ENCODE measurements around the gene STON1.

The STON1 gene

DNA sequence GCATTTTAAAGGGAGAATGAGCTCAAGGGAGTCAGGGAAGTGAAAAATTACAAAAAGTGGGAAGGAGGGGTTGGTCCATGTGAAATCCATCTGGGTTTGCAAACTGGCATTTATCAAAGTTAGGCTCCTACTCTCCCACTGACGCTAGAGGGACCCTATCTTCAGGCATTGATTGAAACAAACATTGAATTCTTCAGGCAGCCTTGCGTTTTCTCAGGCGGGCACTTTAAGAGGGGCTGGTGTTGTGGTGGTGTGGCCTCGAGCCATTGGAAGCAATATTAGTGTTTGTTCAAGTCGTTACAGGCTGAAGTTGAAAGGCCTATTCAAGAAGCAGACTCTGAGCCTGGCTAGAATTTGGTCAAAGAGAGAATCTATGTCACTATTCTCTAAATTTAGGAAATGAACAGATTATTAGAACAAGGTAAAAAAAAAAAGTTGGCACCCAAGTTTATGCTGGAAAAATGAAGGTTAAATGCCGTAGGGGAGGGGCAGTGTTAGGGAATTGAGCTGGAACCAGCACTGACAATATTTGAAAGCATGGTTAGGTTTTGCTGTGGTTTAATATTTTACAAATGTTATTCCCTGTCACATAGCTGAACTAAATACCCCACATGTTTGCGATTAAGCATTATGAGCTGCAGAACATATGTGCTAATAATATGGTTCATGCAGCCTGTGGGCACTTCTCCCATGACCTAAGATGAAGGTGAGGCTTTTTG, 36.8 kb downstream of the STON1 start:
- Histone ChIP-seq H3K27me3 (ENCODE audit: insufficient read depth, low read length) (no peaks in the 10 kb centered on the region), H2AFZ (ENCODE audit: low read depth, low read length) (no peak overlapping the region), H3K9me3 (ENCODE audit: low read length) (peaks cover 5% of the 10 kb centered on the region), H3K36me3 (ENCODE audit: insufficient read depth, low read length) (no peaks in the 10 kb centered on the region), H3K4me1 (ENCODE audit: insufficient read depth, low read length) (peaks cover 4% of the 10 kb centered on the region), H3K4me3 (ENCODE audit: low read length) (no peak overlapping the region)

DNA sequence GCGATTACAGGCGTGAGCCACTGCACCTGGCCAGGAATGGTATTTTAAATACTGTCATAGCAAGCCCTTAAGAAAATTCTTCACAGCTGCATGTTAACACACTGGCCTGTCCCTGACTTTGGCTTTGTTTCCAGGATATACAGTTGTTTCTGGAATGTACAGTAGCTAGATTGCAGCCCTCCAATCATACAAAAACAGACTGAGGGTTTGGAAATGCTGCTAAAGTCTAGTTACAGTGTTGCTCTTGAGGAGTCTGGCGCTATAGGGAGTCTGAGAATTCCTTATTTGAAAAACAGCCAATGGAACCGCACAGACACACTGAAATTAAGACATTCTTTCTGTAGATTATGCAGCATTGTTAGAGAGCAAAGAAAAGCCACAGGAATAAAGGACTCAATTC, 37.7 kb downstream of the STON1 start:
- Histone ChIP-seq H3K36me3 (ENCODE audit: insufficient read depth, low read length) (no peaks in the 10 kb centered on the region), H3K9me3 (ENCODE audit: low read length) (peaks cover 5% of the 10 kb centered on the region), H3K4me3 (ENCODE audit: low read length) (no peak overlapping the region), H3K4me1 (ENCODE audit: insufficient read depth, low read length) (peaks cover 12% of the 10 kb centered on the region), H2AFZ (ENCODE audit: low read depth, low read length) (no peak overlapping the region), H3K27me3 (ENCODE audit: insufficient read depth, low read length) (no peaks in the 10 kb centered on the region)

- Histone ChIP-seq H3K4me1 (ENCODE audit: insufficient read depth, low read length) (peaks cover 20% of the 10 kb centered on the region), H3K9me3 (ENCODE audit: low read length) (no peaks in the 10 kb centered on the region), H3K4me3 (ENCODE audit: low read length) (no peak overlapping the region), H3K36me3 (ENCODE audit: insufficient read depth, low read length) (no peaks in the 10 kb centered on the region), H3K27me3 (ENCODE audit: insufficient read depth, low read length) (no peaks in the 10 kb centered on the region), H2AFZ (ENCODE audit: low read depth, low read length) (no peak overlapping the region)
Observed at GRCh38 chr2:48568547-48568946, 38.6 kb downstream of the STON1 start.

GRCh38 chr2:48569433-48569832, 39.5 kb downstream of the STON1 start:
- Histone ChIP-seq H3K27me3 (ENCODE audit: insufficient read depth, low read length) (no peaks in the 10 kb centered on the region), H3K36me3 (ENCODE audit: insufficient read depth, low read length) (no peaks in the 10 kb centered on the region), H3K4me3 (ENCODE audit: low read length) (no peak overlapping the region), H2AFZ (ENCODE audit: low read depth, low read length) (no peak overlapping the region), H3K4me1 (ENCODE audit: insufficient read depth, low read length) (peaks cover 20% of the 10 kb centered on the region), H3K9me3 (ENCODE audit: low read length) (no peaks in the 10 kb centered on the region)

- no peaks in the 10 kb centered on the region for H3K27me3 ChIP-seq (ENCODE audit: insufficient read depth, low read length)
Observed at GRCh38 chr2:48572816-48573215, 42.9 kb downstream of the STON1 start.

GRCh38 chr2:48574353-48575287, 44.7 kb downstream of the STON1 start:
- Histone ChIP-seq H2AFZ (ENCODE audit: low read depth, low read length) (no peak overlapping the region), H3K4me1 (ENCODE audit: insufficient read depth, low read length) (peaks cover 16% of the 10 kb centered on the region), H3K36me3 (ENCODE audit: insufficient read depth, low read length) (no peaks in the 10 kb centered on the region)

More at GRCh38 chr2:48572816-48573215, 42.9 kb downstream of the STON1 start:
- peaks cover 17% of the 10 kb centered on the region for H3K4me1 ChIP-seq (ENCODE audit: insufficient read depth, low read length)
- no peak overlapping the region for H3K4me3 ChIP-seq (ENCODE audit: low read length)
- no peaks in the 10 kb centered on the region for H3K9me3 ChIP-seq (ENCODE audit: low read length)
- no peaks in the 10 kb centered on the region for H3K36me3 ChIP-seq (ENCODE audit: insufficient read depth, low read length)
- no peak overlapping the region for H2AFZ ChIP-seq (ENCODE audit: low read depth, low read length)

DNA sequence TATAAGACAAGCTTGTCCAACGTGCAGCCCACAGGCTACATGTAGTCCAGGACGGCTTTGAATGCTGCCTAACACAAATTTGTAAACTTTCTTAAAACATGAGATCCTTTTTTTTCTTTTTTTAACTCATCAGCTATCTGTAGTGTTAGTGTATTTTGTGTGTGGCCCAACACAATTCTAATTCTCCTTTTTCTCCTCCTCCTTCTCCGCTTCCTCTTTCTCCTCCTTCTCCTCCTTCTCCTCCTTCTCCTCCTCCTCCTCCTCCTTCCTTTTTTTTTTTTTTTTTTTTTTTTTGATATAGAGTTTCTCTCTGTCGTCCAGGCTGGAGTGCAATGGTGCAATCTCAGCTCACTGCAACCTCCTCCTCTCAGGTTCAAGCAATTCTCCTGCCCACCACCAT, 48.4 kb downstream of the STON1 start:
- Histone ChIP-seq H2AFZ (ENCODE audit: low read depth, low read length) (no peak overlapping the region), H3K4me3 (ENCODE audit: low read length) (no peak overlapping the region), H3K27me3 (ENCODE audit: insufficient read depth, low read length) (no peaks in the 10 kb centered on the region), H3K4me1 (ENCODE audit: insufficient read depth, low read length) (peaks cover 2% of the 10 kb centered on the region), H3K36me3 (ENCODE audit: insufficient read depth, low read length) (peaks cover 13% of the 10 kb centered on the region), H3K9me3 (ENCODE audit: low read length) (peaks cover 7% of the 10 kb centered on the region)

More at GRCh38 chr2:48574353-48575287, 44.7 kb downstream of the STON1 start:
- H3K27me3 ChIP-seq (ENCODE audit: insufficient read depth, low read length): no peaks in the 10 kb centered on the region
- peaks cover 2% of the 10 kb centered on the region for H3K9me3 ChIP-seq (ENCODE audit: low read length)
- no peak overlapping the region for H3K4me3 ChIP-seq (ENCODE audit: low read length)

GRCh38 chr2:48583961-48584360, 54.0 kb downstream of the STON1 start:
- peaks cover 29% of the 10 kb centered on the region for H3K4me1 ChIP-seq (ENCODE audit: insufficient read depth, low read length)
- H2AFZ ChIP-seq (ENCODE audit: low read depth, low read length): no peak overlapping the region
- peaks cover 12% of the 10 kb centered on the region for H3K9me3 ChIP-seq (ENCODE audit: low read length)
- H3K27me3 ChIP-seq (ENCODE audit: insufficient read depth, low read length): no peaks in the 10 kb centered on the region
- H3K4me3 ChIP-seq (ENCODE audit: low read length): no peak overlapping the region
- peaks cover 13% of the 10 kb centered on the region for H3K36me3 ChIP-seq (ENCODE audit: insufficient read depth, low read length)

GRCh38 chr2:48584551-48584950, 54.6 kb downstream of the STON1 start:
- no peaks in the 10 kb centered on the region for H3K27me3 ChIP-seq (ENCODE audit: insufficient read depth, low read length)
- peaks cover 12% of the 10 kb centered on the region for H3K9me3 ChIP-seq (ENCODE audit: low read length)
- peaks cover 13% of the 10 kb centered on the region for H3K36me3 ChIP-seq (ENCODE audit: insufficient read depth, low read length)

DNA sequence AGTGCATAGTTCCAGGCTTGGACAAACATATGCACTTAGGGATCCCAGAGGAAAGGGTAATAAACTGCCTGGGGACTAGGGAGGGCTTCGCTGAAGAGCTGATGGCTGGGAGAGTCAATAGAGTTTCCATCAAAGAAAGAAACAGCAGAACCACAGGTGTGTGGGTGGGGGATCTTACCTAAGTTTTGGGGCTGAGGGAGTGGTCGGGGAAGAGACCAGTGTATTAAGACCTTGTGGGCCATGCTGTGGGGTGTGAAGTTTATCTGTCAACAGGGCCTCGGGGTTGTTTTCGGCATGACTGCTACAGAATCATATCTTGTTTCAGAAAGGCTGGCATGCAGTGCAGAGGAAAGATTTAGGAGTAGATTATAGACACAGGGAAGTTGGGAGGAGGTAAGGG, 56.5 kb downstream of the STON1 start:
- peaks cover 12% of the 10 kb centered on the region for H3K9me3 ChIP-seq (ENCODE audit: low read length)
- H3K27me3 ChIP-seq (ENCODE audit: insufficient read depth, low read length): no peaks in the 10 kb centered on the region
- H2AFZ ChIP-seq (ENCODE audit: low read depth, low read length): no peak overlapping the region
- H3K36me3 ChIP-seq (ENCODE audit: insufficient read depth, low read length): peaks cover 2% of the 10 kb centered on the region
- peaks cover 30% of the 10 kb centered on the region for H3K4me1 ChIP-seq (ENCODE audit: insufficient read depth, low read length)
- no peak overlapping the region for H3K4me3 ChIP-seq (ENCODE audit: low read length)

More at GRCh38 chr2:48584551-48584950, 54.6 kb downstream of the STON1 start:
- Histone ChIP-seq H2AFZ (ENCODE audit: low read depth, low read length) (no peak overlapping the region), H3K4me1 (ENCODE audit: insufficient read depth, low read length) (peaks cover 30% of the 10 kb centered on the region), H3K4me3 (ENCODE audit: low read length) (no peak overlapping the region)

DNA sequence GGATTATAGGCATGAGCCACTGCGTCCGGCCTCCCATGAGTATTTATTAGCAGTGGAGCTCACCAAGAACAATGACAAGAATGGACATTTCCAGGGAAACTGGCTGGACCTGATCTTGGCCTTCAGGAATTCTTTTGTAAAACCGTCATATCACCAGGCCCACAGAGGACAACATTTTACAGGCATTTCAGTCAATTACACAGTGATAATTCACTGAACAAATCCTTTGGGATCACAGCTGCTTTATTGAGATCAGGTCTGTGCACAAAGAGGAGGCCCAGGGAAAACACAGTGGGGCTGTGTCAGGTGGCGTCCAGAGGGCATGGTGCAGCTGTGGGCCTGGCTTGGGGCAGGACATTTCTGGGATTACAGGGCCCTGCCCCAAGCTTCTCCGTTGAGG, 57.6 kb downstream of the STON1 start:
- no peak overlapping the region for H3K4me3 ChIP-seq (ENCODE audit: low read length)
- peaks cover 30% of the 10 kb centered on the region for H3K4me1 ChIP-seq (ENCODE audit: insufficient read depth, low read length)
- no peaks in the 10 kb centered on the region for H3K36me3 ChIP-seq (ENCODE audit: insufficient read depth, low read length)
- no peaks in the 10 kb centered on the region for H3K27me3 ChIP-seq (ENCODE audit: insufficient read depth, low read length)
- peaks cover 7% of the 10 kb centered on the region for H3K9me3 ChIP-seq (ENCODE audit: low read length)
- no peak overlapping the region for H2AFZ ChIP-seq (ENCODE audit: low read depth, low read length)

DNA sequence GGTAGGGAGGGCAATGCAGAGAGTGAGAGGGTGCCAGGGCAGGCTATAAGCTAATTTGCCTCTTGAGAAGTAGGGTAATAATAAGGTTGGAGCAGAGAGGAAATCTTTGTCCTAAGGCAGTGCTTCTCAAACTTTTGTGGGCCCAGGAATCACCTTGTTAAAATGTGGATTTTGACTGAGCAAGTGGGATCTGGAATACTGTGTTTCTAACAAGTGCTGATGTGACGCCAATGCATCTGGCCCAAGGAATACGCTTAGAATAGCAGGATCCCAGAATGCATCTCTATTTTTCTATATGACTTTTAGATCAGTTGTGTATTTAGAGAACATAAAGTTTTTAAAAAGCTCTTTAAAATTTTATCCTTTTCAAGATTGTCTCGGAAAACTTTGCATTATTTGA, 58.0 kb downstream of the STON1 start:
- no peak overlapping the region for H2AFZ ChIP-seq (ENCODE audit: low read depth, low read length)
- no peaks in the 10 kb centered on the region for H3K27me3 ChIP-seq (ENCODE audit: insufficient read depth, low read length)
- no peaks in the 10 kb centered on the region for H3K36me3 ChIP-seq (ENCODE audit: insufficient read depth, low read length)
- H3K4me1 ChIP-seq (ENCODE audit: insufficient read depth, low read length): peaks cover 30% of the 10 kb centered on the region
- peaks cover 7% of the 10 kb centered on the region for H3K9me3 ChIP-seq (ENCODE audit: low read length)
- no peak overlapping the region for H3K4me3 ChIP-seq (ENCODE audit: low read length)

DNA sequence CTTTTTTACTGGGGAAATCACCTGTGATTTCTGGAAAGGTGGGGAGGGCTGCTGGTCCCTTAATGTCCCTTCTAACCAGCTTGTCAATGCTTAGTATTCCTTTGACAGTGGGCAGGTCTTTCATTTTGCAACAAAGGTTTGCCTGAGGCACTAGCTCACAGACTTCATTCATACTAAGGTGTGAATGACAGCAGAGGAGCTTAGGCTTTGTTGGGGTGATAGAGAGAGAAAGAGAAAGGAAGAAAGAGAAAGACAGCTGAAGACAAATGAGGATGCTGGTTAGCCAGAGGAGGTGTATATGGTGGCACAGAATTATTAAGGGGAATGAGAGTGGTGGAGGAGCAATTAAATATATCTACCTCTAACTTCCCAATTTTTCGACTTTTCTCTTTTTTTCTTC, 58.8 kb downstream of the STON1 start:
- Histone ChIP-seq H3K4me1 (ENCODE audit: insufficient read depth, low read length) (peaks cover 30% of the 10 kb centered on the region), H3K9me3 (ENCODE audit: low read length) (peaks cover 7% of the 10 kb centered on the region), H2AFZ (ENCODE audit: low read depth, low read length) (no peak overlapping the region), H3K36me3 (ENCODE audit: insufficient read depth, low read length) (peaks cover 2% of the 10 kb centered on the region), H3K27me3 (ENCODE audit: insufficient read depth, low read length) (no peaks in the 10 kb centered on the region), H3K4me3 (ENCODE audit: low read length) (no peak overlapping the region)
